DLD1 (cell line): ENCODE results near the gene EIF3L.
"Not testable (repeated sequence)": the region's sequence is repeated elsewhere in the genome, so short reads cannot be mapped to it uniquely, and the experiment has no call there.

Source experiments
- in situ Hi-C: cut with HindIII; loops from 2 replicates; pipeline ENCODE4 v1.10.0; 2017; ENCODE audit warnings: low sequenced_read_pairs

Gene EIF3L

DNA sequence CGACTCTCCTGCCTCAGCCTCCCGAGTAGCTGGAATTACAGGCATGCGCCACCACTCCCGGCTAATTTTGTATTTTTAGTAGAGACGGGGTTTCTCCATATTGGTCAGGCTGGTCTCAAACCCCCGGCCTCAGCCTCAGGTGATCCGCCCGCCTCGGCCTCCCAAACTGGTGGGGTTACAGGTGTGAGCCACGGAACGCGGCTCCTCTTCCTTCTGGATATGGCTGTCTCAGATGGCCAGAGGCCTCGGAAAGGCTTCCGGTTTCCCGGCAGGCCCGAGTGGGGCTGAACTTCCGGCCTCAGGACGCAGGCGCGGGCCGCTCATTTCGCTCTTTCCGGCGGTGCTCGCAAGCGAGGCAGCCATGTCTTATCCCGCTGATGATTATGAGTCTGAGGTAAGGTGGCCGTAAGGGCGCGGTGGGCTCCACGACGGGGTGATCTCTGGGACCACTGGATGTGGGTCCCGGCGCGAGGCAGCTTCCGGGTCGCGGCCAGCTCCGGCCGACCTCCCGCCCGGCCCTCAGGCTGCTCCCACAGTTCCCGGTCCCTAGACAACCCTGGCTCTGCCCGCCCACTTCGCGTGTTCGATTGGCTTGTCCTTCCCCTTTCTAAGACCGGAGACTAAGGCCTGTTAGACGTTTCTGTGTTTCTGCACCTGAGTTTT is at the start of gene EIF3L:
Gene EIF3L (plus strand): TSS at position 331 of the 663 bp plus-strand sequence. CDS start 31 bp downstream, at position 362.
- in situ Hi-C loops: no loop called here

DNA sequence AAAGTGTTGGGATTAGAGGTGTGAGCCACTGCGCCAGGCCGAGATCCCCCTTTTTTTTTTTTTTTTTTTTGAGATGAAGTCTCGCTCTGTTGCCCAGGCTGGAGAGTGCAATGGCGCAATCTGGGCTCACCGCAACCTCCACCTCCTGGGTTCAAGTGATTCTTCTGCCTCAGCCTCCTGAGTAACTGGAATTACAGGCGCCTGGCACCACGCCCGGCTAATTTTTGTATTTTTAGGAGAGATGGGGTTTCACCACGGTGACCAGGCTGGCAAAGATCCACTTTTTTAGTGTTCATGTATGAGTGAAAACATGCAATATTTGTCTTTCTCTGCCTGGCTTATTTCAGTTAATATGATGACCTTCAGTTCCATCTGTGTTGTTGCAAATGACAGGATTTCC is 49.2 kb upstream of the EIF3L start:
- in situ Hi-C loops: not testable (repeated sequence)

DNA sequence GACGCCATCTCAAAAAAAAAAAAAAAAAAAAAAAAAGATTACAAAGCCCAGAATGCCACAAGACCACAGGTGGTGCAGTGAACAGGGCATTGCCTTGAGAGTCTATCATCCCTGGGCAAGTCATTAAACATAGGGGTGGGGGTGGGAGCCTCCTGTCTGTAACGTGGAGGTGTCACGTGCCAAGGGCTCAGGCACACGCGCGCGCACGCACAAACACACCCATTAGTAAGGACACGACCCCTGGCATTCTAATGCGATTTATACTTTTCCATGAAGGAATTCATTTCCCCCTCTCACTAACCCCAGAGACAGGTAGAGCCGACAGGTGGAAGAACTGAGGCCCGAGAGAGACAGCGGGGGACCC is 47.3 kb upstream of the EIF3L start:
- in situ Hi-C loops: no loop called here

DNA sequence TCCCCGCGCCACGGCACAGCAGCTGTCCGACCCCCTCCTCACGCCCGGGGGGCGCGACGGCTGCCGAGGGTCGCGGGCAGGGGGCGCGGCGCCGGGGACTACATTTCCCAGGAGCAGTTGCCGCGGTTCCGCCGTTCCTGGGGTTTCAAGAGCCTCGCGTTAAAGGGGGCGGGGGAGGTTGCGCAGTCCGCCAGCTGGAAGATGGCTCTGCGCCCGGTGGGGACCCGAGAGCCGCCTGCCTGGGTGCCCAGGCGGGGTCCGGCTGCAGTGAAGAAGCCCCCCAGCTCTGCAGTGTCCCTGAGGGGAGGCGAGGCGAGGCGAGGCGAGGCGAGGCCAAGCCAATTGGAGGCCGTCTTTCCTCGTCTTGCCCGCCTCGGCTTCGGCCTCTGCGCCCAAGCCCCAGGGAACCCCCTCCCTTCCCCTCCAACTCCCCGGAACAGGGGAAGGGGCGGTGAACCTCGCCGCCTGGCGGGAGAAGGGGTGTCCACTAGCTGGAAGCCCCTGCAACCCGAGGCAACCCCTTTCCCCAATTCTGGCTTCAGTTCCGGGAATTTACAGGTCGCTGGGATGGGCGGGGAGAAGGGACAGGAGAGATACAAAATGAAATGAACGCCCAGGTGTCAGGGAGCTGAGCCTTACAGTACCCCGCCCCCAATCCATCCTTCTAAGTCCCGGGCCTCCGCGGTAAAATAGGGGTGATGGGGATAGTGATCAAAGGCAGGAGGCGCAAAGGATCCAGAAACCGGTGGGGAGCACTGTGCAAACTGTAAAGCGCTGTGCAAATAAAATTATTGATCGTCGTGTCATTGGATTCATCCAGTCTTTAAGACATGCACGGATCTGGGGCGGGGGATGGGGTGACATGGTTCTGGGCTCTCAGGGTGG is 46.7 kb upstream of the EIF3L start:
- in situ Hi-C loops: no loop called here

GRCh38 chr22:37803195-37803638 is 46.0 kb upstream of the EIF3L start:
- in situ Hi-C loops: no loop called here

DNA sequence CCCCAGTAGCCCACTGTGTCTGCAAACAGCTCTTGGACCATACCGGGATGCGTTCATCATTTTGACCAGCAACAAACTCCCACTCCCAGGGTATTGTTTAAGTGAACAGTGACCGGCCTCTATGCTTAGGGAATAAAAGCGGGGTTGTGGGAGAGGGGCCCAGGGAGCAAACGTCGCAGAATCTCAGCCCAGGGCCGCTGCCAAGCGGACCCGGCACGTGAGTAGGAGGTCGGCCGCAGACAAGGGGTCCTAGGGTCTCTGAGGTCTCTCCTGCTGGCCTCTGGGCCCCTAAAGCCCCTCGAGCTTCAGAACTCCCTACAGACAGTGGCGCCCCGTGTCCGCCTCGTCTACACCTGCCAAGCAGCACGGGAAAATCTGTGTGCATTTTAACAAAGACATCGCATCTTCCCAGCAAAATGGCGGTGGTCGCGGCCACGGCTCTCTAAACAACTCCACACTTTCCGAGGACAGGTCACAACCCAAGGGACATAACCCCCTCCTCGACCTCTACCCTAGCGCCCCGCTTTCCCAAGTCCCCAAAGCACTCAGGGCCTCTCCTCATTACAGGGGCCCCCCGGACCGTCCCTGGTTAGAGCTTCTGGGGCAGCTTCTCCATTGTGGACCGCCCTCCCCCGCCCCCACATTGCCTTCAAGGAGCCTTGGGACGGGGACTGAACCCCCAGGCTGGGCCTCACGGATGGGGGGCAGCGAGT is 45.4 kb upstream of the EIF3L start:
- in situ Hi-C loops: no loop called here

DNA sequence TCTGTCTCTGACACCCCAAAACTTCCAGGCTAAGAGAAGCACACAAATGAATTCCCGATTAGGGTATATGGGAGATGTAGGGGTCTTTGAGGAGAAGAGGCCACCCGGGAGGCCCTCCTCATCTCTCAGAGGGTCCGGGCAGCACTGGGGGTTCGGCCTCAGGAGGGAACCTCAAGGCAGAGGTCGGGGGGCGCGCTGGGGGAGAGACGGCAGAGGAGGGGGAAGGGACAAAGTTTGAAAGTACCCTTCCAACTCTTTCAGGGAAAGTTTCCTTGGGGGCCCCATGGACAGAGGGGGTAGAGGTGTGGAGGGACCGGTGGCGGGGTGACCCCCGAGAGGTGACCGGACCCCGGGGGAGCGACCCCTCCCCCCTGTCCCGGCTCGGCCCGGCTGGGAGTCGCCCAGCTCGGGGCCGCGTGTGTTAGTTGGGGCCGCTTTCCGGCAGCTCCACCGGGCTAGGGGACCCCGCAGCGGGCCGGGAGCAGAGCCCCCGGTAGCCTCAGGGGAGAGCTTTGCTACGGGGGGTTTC is 44.8 kb upstream of the EIF3L start:
- in situ Hi-C loops: no loop called here

DNA sequence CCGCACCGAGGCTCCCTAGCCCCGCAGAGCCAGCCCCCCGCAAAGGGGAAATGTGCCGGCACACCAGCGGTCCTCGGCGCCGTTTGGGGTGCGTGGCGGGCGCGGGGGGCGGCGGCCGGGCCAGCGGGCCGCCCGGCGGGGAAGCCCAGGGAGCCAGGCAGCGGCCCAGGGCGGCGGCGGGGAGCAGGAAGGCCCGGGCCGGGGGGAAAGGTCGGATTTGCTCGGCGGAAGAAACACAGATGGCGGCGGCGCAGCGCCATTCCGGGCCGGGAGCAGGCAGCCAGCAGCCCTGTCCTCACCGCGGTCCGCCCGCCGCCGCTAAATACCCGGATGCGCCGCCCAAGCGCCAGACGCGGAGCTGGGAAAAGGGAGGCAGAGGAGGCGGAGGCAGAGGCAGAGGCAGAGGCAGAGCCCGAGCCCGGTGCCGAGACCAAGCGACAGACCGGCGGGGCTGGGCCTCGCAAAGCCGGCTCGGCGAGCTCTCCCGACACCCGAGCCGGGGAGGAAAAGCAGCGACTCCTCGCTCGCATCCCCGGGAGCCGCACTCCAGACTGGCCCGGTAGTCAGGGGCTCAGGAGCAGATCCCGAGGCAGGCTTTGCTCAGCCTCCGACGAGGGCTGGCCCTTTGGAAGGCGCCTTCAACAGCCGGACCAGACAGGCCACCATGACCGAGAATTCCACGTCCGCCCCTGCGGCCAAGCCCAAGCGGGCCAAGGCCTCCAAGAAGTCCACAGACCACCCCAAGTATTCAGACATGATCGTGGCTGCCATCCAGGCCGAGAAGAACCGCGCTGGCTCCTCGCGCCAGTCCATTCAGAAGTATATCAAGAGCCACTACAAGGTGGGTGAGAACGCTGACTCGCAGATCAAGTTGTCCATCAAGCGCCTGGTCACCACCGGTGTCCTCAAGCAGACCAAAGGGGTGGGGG is 44.1 kb upstream of the EIF3L start:
- in situ Hi-C loops: no loop called here

GRCh38 chr22:37805810-37806277 is 43.4 kb upstream of the EIF3L start:
- in situ Hi-C loops: no loop called here

- in situ Hi-C loops: no loop called here
These were observed 42.5 kb upstream of the EIF3L start for GRCh38 chr22:37806409-37807333.

GRCh38 chr22:37807410-37808293 is 41.6 kb upstream of the EIF3L start, which contains the start of gene GCAT:
TSS of gene GCAT (plus strand) at chr22:37807934. CDS start at chr22:37807968, 34 bp downstream.
- in situ Hi-C loops: no loop called here

GRCh38 chr22:37808294-37808657 is 40.9 kb upstream of the EIF3L start:
- in situ Hi-C loops: no loop called here

DNA sequence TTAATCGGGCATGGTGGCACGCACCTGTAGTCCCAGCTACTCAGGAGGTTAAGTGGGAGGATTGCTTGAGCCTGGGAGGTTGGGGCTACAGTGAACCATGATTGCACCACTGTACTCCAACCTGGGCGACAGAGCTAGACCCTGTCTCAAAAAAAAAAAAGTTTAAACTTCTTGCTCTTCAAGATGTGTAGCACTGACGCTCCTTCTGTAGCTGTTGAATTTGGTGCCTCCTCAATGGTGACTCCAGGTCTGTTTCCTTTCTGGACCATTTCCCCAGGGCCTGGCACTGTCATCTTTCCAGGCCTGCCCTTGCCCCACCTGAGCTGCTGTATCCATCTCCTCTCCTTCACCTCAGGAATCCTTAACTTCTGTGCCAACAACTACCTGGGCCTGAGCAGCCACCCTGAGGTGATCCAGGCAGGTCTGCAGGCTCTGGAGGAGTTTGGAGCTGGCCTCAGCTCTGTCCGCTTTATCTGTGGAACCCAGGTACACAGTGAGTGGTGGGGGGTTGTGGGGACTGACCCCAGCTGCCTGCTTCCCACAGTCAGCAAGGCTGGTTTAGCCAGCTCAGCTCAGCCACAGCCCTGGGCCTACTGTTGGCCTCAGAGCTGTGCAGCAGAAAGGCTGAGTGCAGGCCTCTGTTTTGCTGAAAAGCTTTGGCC is 39.4 kb upstream of the EIF3L start:
- in situ Hi-C loops: no loop called here

DNA sequence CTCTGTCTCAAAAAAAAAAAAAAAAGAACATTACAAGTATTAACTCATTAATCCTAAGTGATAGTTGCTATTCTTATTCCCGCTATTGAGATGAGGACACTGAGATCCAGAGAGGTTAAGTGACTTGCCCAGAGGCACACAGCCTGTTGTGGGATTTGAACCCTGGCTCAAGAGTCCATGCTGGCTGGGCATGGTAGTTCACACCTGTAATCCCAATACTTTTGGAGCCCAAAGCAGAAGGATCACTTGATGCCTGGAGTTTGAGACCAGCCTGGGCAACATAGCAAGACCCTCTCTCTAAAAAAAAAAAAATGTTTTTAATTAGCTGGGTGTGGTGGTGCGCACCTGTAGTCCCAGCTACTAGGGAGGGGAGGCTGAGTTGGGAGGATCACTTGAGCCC is 37.4 kb upstream of the EIF3L start:
- in situ Hi-C loops: no loop called here

- in situ Hi-C loops: no loop called here
These were observed 36.1 kb upstream of the EIF3L start for GRCh38 chr22:37812869-37813678.

- in situ Hi-C loops: no loop called here
These were observed 33.6 kb upstream of the EIF3L start for GRCh38 chr22:37815593-37815992.
